Spinal cord (tissue), 10 donors: ENCODE results near the gene NPPA. TPM values are rescaled to one million over a fixed set of nuclear protein-coding genes. Genes with fewer than 3 reads are reported as not detected.

Source experiments
- DNase-seq, 6 donors: peaks; one replicate each; pipeline versions ENCODE4 v3.0.0 to v3.0.0-alpha.2; 2013 to 2015; ENCODE audit warnings: low spot score in 6 of 6, low read depth in 4 of 6
- H3K27ac ChIP-seq: one replicate; pipeline ENCODE4 v1.5.1; 2013; ENCODE audit warnings: low read depth, low read length, control low read depth
- H3K27me3 ChIP-seq: one replicate; pipeline ENCODE4 v1.6.1; 2013; ENCODE audit warnings: low read length; ENCODE audit not compliant: control insufficient read depth, insufficient read depth
- H3K36me3 ChIP-seq: one replicate; pipeline ENCODE4 v1.6.1; 2013; ENCODE audit warnings: low read length; ENCODE audit not compliant: control insufficient read depth, insufficient read depth
- H3K4me1 ChIP-seq: one replicate; pipeline ENCODE4 v1.6.1; 2013; ENCODE audit warnings: low read length; ENCODE audit not compliant: control insufficient read depth, insufficient read depth
- H3K4me3 ChIP-seq: one replicate; pipeline ENCODE4 v1.5.1; 2013; ENCODE audit warnings: low read depth, low read length, control low read depth
- H3K9me3 ChIP-seq: one replicate; pipeline ENCODE4 v1.6.1; 2013; ENCODE audit warnings: low read length; ENCODE audit not compliant: control insufficient read depth, insufficient read depth
- WGBS: methylation state at CpG from one replicate; pipeline ENCODE4 v1.1.5; 2013; ENCODE audit warnings: missing lambda C conversion rate; ENCODE audit not compliant: insufficient coverage; 5-methylcytosine and 5-hydroxymethylcytosine counted together
- polyA plus RNA-seq, 2 donors: library from polyadenylated mRNA; unstranded; fragments of 120-200 nt; gene quantifications; one replicate each; pipeline ENCODE4 v1.2.1, GENCODE V29; 2013; ENCODE audit not compliant: insufficient read length in 2 of 2
- total RNA-seq, 2 donors: library from RNA; depleted of rRNA in 1 of 2; stranded (reverse); fragments of 120-200 nt in 1 of 2; fragments of >200 nt in 1 of 2; gene quantifications; one replicate each; pipeline versions ENCODE4 v1.2.3 to v1.2.4, GENCODE V29; 2013 to 2014
- donor health status: healthy.

The NPPA gene
- total and polyA plus RNA-seq, 4 donors: 0.61 to 5.0 (median 2.8) TPM

- DNase-seq: no peak
- Histone ChIP-seq H3K27ac (no peak overlapping the region), H3K9me3 (no peaks in the 10 kb centered on the region), H3K4me3 (no peak overlapping the region), H3K36me3 (peaks cover 75% of the 10 kb centered on the region), H3K27me3 (no peaks in the 10 kb centered on the region), H3K4me1 (no peaks in the 10 kb centered on the region)
- 96% methylated on average over 14 of the region's 17 CpGs for WGBS
Observed at GRCh38 chr1:11823366-11824137, 24.0 kb downstream of the NPPA start.

GRCh38 chr1:11822091-11822490, 25.5 kb downstream of the NPPA start:
- Histone ChIP-seq H3K36me3 (peaks cover 68% of the 10 kb centered on the region), H3K4me3 (no peak overlapping the region), H3K27ac (no peak overlapping the region), H3K9me3 (no peaks in the 10 kb centered on the region), H3K4me1 (no peaks in the 10 kb centered on the region), H3K27me3 (no peaks in the 10 kb centered on the region)
- 100% methylated on average over 1 of the region's 3 CpGs for WGBS
- DNase-seq: no peak

- no peak for DNase-seq
- Histone ChIP-seq H3K36me3 (peaks cover 45% of the 10 kb centered on the region), H3K9me3 (no peaks in the 10 kb centered on the region), H3K4me3 (no peak overlapping the region), H3K4me1 (no peaks in the 10 kb centered on the region), H3K27me3 (no peaks in the 10 kb centered on the region), H3K27ac (no peak overlapping the region)
- WGBS: 98% methylated on average over 12 of the region's 12 CpGs
Observed at GRCh38 chr1:11817192-11817591, 30.4 kb downstream of the NPPA start.

GRCh38 chr1:11813021-11813420, 34.6 kb downstream of the NPPA start:
- H3K36me3 ChIP-seq: peaks cover 48% of the 10 kb centered on the region
- H3K9me3 ChIP-seq: no peaks in the 10 kb centered on the region
- no peak overlapping the region for H3K4me3 ChIP-seq
- H3K27me3 ChIP-seq: no peaks in the 10 kb centered on the region
- DNase-seq: no peak
- H3K27ac ChIP-seq: no peak overlapping the region
- no CpG with 5 or more reads among the region's 5 CpGs for WGBS
- H3K4me1 ChIP-seq: no peaks in the 10 kb centered on the region

GRCh38 chr1:11807133-11807532, 40.5 kb downstream of the NPPA start:
- Histone ChIP-seq H3K4me1 (peaks cover 34% of the 10 kb centered on the region), H3K9me3 (no peaks in the 10 kb centered on the region), H3K36me3 (peaks cover 32% of the 10 kb centered on the region), H3K27ac (peak overlapping the region; percentile 95), H3K4me3 (peak overlapping the region; percentile 94), H3K27me3 (no peaks in the 10 kb centered on the region)
- no CpG with 5 or more reads among the region's 2 CpGs for WGBS
- no peak for DNase-seq

- Histone ChIP-seq H3K4me3 (peak overlapping the region; percentile 94), H3K36me3 (peaks cover 30% of the 10 kb centered on the region), H3K9me3 (no peaks in the 10 kb centered on the region), H3K4me1 (peaks cover 34% of the 10 kb centered on the region), H3K27ac (peak overlapping the region; percentile 95), H3K27me3 (no peaks in the 10 kb centered on the region)
- 0% methylated on average over 18 of the region's 20 CpGs for WGBS
- no peak for DNase-seq
Observed at GRCh38 chr1:11806307-11806936, 41.2 kb downstream of the NPPA start.

GRCh38 chr1:11805422-11806306, 41.9 kb downstream of the NPPA start, which contains the start of the genes CLCN6 and MTHFR:
CLCN6 (plus strand) TSS chr1:11806191; CDS start chr1:11806263, 72 bp downstream.
MTHFR (minus strand) TSS chr1:11805964; CDS start chr1:11803116, 2,848 bp downstream.
- peaks cover 34% of the 10 kb centered on the region for H3K4me1 ChIP-seq
- peak within 1 kb of the TSS; percentile 94 for H3K4me3 ChIP-seq
- no peaks in the 10 kb centered on the region for H3K27me3 ChIP-seq
- peaks cover 29% of the 10 kb centered on the region for H3K36me3 ChIP-seq
- peak within 1 kb of the TSS; percentile 95 for H3K27ac ChIP-seq
- WGBS: under 1% methylated on average over 72 of the region's 72 CpGs
- peak; percentile 93 to 100 (median 98) for DNase-seq
- no peaks in the 10 kb centered on the region for H3K9me3 ChIP-seq

- 10% methylated on average over 12 of the region's 17 CpGs for WGBS
- Histone ChIP-seq H3K4me3 (peak overlapping the region; percentile 94), H3K36me3 (peaks cover 33% of the 10 kb centered on the region), H3K9me3 (no peaks in the 10 kb centered on the region), H3K4me1 (peaks cover 34% of the 10 kb centered on the region), H3K27ac (peak overlapping the region; percentile 95), H3K27me3 (no peaks in the 10 kb centered on the region)
- DNase-seq: peak in 2 of 6 donors; percentile 28 to 74
Observed at GRCh38 chr1:11804666-11805421, 42.7 kb downstream of the NPPA start.
